Skin epidermis (tissue), 12 donors: ENCODE data around the gene GPR39.

Experiments
- H3K27ac ChIP-seq, 21 experiments: fragments of 200-600 bp; sonication (generic) in 11 of 21; one replicate each; pipeline ENCODE4 v1.5.0; 2020; ENCODE audit warnings: mild to moderate bottlenecking in 3 of 21, inconsistent platforms in 2 of 21, moderate library complexity in 2 of 21
- H3K4me3 ChIP-seq, 7 experiments: fragments of 200-600 bp; sonication (generic) in 2 of 7; one replicate each; pipeline ENCODE4 v1.5.0; 2020; ENCODE audit warnings: inconsistent platforms in 2 of 7, mild to moderate bottlenecking in 2 of 7, moderate library complexity in 1 of 7

GPR39 gene

DNA sequence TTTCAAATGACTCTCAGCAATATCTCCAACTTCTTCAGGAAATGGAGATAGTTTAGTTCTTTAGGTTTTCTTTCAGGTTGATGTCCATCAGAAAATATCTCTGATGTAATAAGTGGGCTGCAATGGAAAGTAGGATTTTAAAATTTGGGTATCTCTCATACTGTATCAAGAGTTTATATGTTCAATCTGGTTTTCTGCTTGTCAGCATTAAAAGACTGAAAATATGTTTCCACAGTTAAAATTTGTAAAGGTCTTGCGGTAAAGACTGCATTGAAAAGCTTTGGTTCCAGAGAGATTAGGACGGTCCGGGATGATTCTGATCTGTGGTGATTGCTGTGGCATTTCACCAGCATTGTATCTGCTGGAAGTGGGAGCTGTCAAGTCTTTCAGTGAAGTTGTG lies 170.2 kb downstream of the GPR39 start:
- Histone ChIP-seq H3K27ac (no peak overlapping the region), H3K4me3 (no peak overlapping the region)

DNA sequence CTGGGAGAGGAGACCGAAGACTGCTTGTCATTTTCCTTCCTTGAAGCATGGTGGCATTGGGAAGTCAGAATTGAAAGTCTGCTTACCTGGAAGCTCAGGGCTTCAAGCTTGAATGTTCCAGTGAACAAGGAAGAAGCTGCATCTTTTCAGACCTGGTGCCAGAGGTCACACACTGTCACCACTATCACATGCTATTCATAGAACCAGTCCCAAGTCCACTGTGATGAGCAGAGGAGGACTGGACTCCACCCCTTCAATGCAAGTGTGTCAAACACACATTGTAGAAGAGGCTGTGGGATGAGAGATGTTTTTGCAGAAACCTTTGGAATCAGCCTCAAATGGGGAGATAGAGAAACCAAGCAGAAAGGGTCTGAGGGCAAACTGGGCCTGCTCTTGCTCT lies 172.0 kb downstream of the GPR39 start:
- no peak overlapping the region for H3K4me3 ChIP-seq
- H3K27ac ChIP-seq, result no peak overlapping the region

- Histone ChIP-seq H3K4me3 (no peak overlapping the region), H3K27ac (no peak overlapping the region)
These were observed 172.7 kb downstream of the GPR39 start for GRCh38 chr2:132589111-132589830.

GRCh38 chr2:132589966-132590365 lies 173.4 kb downstream of the GPR39 start:
- no peak overlapping the region for H3K27ac ChIP-seq
- H3K4me3 ChIP-seq, result no peak overlapping the region

- Histone ChIP-seq H3K27ac (no peak overlapping the region), H3K4me3 (no peak overlapping the region)
These were observed 176.6 kb downstream of the GPR39 start for GRCh38 chr2:132593171-132593570.

DNA sequence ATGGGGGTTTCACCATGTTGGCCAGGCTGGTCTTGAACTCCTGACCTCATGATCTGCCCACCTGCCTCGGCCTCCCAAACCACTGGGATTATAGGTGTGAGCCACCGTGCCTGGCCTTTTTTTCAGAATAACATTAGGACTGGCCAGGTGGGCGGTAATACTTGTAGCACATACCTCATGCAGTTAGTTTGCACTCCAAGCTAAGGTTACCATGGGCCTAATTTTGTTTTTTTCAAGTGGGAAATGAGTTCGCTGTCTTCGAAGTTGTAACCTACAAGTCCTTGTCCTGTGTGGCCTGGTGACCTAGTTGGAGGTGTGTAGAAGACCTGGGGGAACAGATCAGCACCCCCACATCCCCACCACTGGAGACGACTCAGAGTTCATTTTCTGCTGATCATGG lies 178.6 kb downstream of the GPR39 start:
- Histone ChIP-seq H3K27ac (no peak overlapping the region), H3K4me3 (no peak overlapping the region)

- Histone ChIP-seq H3K27ac (no peak overlapping the region), H3K4me3 (no peak overlapping the region)
These were observed 179.1 kb downstream of the GPR39 start for GRCh38 chr2:132595693-132596092.

GRCh38 chr2:132597166-132597565 lies 180.6 kb downstream of the GPR39 start:
- no peak overlapping the region for H3K4me3 ChIP-seq
- H3K27ac ChIP-seq, result no peak overlapping the region

DNA sequence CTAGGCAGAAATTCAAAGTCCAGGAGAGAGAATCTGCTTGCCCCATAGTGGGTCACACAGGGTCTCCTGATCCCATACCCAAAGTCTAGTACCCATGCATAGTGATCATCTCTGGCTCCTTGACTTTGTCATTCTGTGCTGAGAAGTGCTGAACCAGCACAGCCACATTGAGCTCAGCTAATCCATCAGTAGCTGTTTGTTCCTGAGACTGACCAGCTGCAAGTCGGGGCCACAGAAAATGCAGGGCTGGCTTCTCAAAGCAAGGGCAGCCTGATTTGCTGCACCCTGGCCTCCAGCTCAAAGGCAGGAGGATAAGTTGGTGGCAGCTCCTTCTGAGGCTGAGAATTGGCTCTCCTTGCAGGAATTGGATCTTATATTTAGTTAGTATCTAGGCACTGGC lies 181.2 kb downstream of the GPR39 start:
- Histone ChIP-seq H3K27ac (no peak overlapping the region), H3K4me3 (no peak overlapping the region)

DNA sequence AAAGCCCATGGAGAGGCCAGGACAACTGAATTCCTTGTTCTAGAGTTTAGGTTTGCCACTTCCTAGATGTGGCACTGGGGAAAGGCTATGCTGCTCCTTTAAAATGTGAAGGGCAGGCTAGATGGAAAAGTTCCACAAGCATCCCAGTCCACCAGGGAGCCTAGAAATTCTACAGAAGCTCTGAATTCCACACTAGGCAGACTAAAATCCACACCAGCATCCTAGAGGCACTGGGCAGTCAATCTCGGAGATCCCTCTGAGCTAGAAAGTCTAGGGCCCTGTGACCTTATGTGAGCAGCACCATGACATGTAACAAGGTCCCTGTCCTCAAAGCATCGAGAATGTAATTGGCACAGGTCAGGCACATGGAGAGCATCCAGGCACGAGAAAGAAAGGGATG lies 181.9 kb downstream of the GPR39 start:
- no peak overlapping the region for H3K27ac ChIP-seq
- no peak overlapping the region for H3K4me3 ChIP-seq

DNA sequence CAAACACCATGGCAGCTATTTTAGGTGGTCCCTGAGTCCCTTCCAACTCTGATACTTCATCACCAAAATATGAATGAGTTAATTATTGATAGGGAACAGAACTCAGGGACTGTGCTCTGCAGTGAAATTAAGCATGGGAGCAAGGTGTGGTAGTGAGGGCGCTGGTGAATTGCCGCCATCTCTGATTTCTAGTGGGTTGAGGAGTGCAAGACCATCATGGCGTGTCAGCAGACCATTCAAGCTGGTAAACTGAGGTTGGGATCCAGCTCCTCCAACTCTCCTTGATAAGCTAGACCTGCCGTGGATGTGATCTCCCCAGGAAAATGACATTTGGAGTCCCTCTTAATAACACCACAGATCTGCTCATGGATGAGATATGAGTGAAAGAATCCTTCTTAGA lies 183.0 kb downstream of the GPR39 start:
- Histone ChIP-seq H3K4me3 (no peak overlapping the region), H3K27ac (no peak overlapping the region)

DNA sequence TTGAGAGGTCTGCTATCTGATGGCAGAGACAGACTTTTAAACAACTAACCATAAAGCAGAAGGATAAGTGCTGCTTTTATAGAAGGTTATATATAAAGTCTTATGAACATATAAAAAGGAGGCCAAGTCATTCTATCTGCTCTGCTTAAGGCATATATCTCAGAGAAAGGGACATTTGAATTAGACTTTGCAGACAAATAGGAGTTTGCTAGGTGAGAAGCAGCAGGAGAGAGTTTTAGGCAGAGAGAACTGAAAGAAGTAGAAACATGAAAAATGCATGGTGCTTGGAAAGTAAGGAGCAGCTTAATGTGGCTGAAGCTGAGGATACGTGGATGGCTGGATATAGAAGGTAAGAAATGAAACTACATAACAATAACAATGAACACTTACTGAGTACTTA lies 188.0 kb downstream of the GPR39 start:
- Histone ChIP-seq H3K27ac (no peak overlapping the region), H3K4me3 (no peak overlapping the region)

DNA sequence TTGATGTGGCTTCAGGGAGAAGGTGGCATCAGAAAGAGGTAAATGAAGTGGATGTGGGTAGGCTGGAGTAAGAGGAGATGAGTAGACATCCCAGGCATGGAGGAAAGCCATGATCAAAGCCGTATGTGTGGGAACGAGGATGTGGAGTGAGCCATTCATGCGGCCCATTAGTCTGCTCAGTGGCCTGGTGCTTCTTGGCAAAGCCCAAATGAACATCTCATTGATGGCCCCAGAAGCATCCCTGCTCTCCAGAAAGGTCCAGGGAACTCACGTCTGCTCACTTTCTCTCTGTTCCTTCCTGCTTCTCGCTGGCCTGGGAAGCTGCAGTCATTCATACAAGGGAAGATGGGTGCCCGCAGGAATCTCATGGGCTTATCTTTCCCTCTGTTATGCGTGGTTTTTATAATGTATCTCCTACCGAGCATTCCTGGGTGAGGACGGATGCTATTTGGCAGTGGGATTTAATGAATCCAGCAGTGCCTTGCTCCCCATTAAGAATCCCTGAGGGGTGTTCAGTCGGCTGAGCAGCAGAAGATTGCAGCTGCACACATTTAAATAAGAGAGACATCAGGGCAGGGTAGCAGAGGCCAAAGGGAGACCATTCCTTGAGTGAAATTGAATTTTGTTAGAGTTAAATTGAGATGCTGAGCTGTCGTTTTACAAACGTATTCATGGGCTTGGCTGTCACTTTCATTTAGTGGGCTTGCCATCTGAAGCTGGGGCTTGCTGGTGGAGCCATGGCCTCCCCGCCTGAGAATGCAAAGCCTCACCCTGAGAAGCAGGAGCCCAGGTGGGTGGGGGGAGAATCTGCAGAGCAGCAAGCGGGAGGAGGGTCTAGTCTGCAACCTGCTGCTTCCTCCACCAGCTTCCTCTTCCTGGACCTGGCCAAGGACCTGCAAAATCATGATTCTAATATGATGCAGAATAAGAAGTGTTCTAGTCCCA lies 188.9 kb downstream of the GPR39 start:
- Histone ChIP-seq H3K27ac (no peak overlapping the region), H3K4me3 (no peak overlapping the region)

GRCh38 chr2:132606649-132607048 lies 190.0 kb downstream of the GPR39 start:
- Histone ChIP-seq H3K27ac (no peak overlapping the region), H3K4me3 (no peak overlapping the region)

- Histone ChIP-seq H3K27ac (no peak overlapping the region), H3K4me3 (no peak overlapping the region)
These were observed 191.0 kb downstream of the GPR39 start for GRCh38 chr2:132607426-132608090.

- Histone ChIP-seq H3K4me3 (no peak overlapping the region), H3K27ac (no peak overlapping the region)
These were observed 191.7 kb downstream of the GPR39 start for GRCh38 chr2:132608311-132608710.

- Histone ChIP-seq H3K4me3 (no peak overlapping the region), H3K27ac (no peak overlapping the region)
These were observed 192.7 kb downstream of the GPR39 start for GRCh38 chr2:132609101-132609890.

- H3K4me3 ChIP-seq, result no peak overlapping the region
- no peak overlapping the region for H3K27ac ChIP-seq
These were observed 195.1 kb downstream of the GPR39 start for GRCh38 chr2:132611719-132612118.

- no peak overlapping the region for H3K27ac ChIP-seq
- no peak overlapping the region for H3K4me3 ChIP-seq
These were observed 198.9 kb downstream of the GPR39 start for GRCh38 chr2:132615329-132616085.
